Left ventricle myocardium inferior (tissue), 1 donor: Measurements from ENCODE around the gene MYOF. TPM values are rescaled to one million over a fixed set of nuclear protein-coding genes. Genes with fewer than 3 reads are reported as not detected.

Experiments used
- DNase-seq: peaks from one replicate; pipeline ENCODE4 v3.0.0-alpha.2; 2020
- H3K27ac ChIP-seq: fragments of 200-600 bp; replicated peaks from 2 replicates; pipeline ENCODE4 v1.8.0; 2021
- H3K27me3 ChIP-seq: fragments of 200-600 bp; 2 replicates; pipeline ENCODE4 v1.8.0; 2021; ENCODE audit warnings: low read depth
- H3K36me3 ChIP-seq: fragments of 200-600 bp; 2 replicates; pipeline ENCODE4 v1.8.0; 2021
- H3K4me1 ChIP-seq: fragments of 200-600 bp; 2 replicates; pipeline ENCODE4 v1.8.0; 2021
- H3K4me3 ChIP-seq: fragments of 200-600 bp; 2 replicates; pipeline ENCODE4 v1.8.0; 2021; ENCODE audit warnings: mild to moderate bottlenecking, moderate library complexity
- H3K9me3 ChIP-seq: fragments of 200-600 bp; replicated peaks from 2 replicates; pipeline ENCODE4 v1.8.0; 2021
- intact Hi-C: fragments of 100-400 bp; cut with micrococcal nuclease; formaldehyde crosslinking; loops from one replicate; pipeline ENCODE4 v1.11.0; 2022
- total RNA-seq: library from RNA; stranded (reverse); fragmentation: NEBNext Ultra II Directional; extraction: Animal tissue kit (Norgen Biotek cat#: 25700); gene quantifications from one replicate; pipeline ENCODE4 v1.2.1, GENCODE V29; 2021
- TF ChIP-seq, protein P1 (sequence below): fragments of 200-600 bp; IDR thresholded peaks from 2 replicates; pipeline ENCODE4 v1.8.0; 2021; ENCODE audit warnings: antibody characterized with exemption, mild to moderate bottlenecking, borderline replicate concordance
- donor health status: DM: no; HTN: yes; CAD: no; lungs with severe emphysema.

The MYOF gene
- total RNA-seq, 1 donor from 2014 or later: 43.6 TPM

- intact Hi-C loops: no loop called here
- H3K36me3 ChIP-seq: no peaks in the 10 kb centered on the region
- no peaks in the 10 kb centered on the region for H3K9me3 ChIP-seq
- peaks cover 74% of the 10 kb centered on the region for H3K4me1 ChIP-seq
- no peak for DNase-seq
- H3K27me3 ChIP-seq: no peaks in the 10 kb centered on the region
- H3K27ac ChIP-seq: peak overlapping the region; percentile 97
- peak overlapping the region; percentile 5 for H3K4me3 ChIP-seq
- TF ChIP-seq, protein P1, sequence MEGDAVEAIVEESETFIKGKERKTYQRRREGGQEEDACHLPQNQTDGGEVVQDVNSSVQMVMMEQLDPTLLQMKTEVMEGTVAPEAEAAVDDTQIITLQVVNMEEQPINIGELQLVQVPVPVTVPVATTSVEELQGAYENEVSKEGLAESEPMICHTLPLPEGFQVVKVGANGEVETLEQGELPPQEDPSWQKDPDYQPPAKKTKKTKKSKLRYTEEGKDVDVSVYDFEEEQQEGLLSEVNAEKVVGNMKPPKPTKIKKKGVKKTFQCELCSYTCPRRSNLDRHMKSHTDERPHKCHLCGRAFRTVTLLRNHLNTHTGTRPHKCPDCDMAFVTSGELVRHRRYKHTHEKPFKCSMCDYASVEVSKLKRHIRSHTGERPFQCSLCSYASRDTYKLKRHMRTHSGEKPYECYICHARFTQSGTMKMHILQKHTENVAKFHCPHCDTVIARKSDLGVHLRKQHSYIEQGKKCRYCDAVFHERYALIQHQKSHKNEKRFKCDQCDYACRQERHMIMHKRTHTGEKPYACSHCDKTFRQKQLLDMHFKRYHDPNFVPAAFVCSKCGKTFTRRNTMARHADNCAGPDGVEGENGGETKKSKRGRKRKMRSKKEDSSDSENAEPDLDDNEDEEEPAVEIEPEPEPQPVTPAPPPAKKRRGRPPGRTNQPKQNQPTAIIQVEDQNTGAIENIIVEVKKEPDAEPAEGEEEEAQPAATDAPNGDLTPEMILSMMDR: no peak
Measured at GRCh38 chr10:93438613-93439253, 43.4 kb downstream of the MYOF start.

DNA sequence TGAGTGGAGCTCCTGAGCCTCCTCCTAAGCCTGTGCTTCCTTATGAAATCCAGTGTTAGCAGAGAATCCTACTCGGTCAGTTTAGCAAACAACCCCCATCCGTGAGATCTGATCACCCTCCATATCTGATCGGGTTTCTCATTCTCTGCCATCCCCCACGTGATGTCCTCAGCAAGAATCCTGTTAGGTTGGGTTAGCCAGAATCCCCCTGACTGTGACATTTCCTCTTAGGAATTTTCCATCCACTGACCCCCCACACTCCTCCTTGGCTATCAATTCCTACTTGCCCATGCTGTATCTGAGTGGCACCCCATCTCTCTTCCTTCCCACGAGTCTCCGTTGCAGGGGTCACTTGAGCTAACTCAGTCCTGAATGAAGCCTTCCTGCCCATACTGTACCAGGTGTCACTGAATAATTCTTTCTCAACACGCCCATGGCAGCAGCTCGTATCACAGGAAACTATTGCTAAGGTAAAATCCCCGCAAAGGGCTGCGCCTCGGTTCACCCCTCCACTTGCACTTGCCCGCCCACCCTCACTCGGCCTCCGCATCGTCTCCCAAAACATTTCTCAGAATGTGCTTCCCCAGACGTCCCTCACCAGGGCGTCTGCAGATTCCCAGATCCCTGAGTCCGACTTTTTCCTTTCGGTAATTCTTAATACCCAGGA, 44.1 kb downstream of the MYOF start:
- DNase-seq: no peak
- Histone ChIP-seq H3K27me3 (no peaks in the 10 kb centered on the region), H3K4me3 (peak overlapping the region; percentile 51), H3K9me3 (no peaks in the 10 kb centered on the region), H3K4me1 (peaks cover 73% of the 10 kb centered on the region), H3K27ac (peak overlapping the region; percentile 97), H3K36me3 (no peaks in the 10 kb centered on the region)
- TF ChIP-seq, protein P1: no peak
- intact Hi-C loops: no loop called here

GRCh38 chr10:93437086-93437945, 44.8 kb downstream of the MYOF start:
- Histone ChIP-seq H3K4me3 (peak overlapping the region; percentile 51), H3K36me3 (no peaks in the 10 kb centered on the region), H3K9me3 (no peaks in the 10 kb centered on the region), H3K27ac (peak overlapping the region; percentile 97), H3K27me3 (no peaks in the 10 kb centered on the region), H3K4me1 (peaks cover 69% of the 10 kb centered on the region)
- TF ChIP-seq, protein P1: no peak
- intact Hi-C loops: no loop called here
- DNase-seq: peak; percentile 69

- TF ChIP-seq, protein P1: no peak
- H3K27me3 ChIP-seq: no peaks in the 10 kb centered on the region
- peaks cover 70% of the 10 kb centered on the region for H3K4me1 ChIP-seq
- DNase-seq: no peak
- H3K36me3 ChIP-seq: no peaks in the 10 kb centered on the region
- peak overlapping the region; percentile 97 for H3K27ac ChIP-seq
- H3K9me3 ChIP-seq: no peaks in the 10 kb centered on the region
- intact Hi-C loops: no loop called here
- peak overlapping the region; percentile 51 for H3K4me3 ChIP-seq
Measured at GRCh38 chr10:93436591-93437085, 45.5 kb downstream of the MYOF start.

DNA sequence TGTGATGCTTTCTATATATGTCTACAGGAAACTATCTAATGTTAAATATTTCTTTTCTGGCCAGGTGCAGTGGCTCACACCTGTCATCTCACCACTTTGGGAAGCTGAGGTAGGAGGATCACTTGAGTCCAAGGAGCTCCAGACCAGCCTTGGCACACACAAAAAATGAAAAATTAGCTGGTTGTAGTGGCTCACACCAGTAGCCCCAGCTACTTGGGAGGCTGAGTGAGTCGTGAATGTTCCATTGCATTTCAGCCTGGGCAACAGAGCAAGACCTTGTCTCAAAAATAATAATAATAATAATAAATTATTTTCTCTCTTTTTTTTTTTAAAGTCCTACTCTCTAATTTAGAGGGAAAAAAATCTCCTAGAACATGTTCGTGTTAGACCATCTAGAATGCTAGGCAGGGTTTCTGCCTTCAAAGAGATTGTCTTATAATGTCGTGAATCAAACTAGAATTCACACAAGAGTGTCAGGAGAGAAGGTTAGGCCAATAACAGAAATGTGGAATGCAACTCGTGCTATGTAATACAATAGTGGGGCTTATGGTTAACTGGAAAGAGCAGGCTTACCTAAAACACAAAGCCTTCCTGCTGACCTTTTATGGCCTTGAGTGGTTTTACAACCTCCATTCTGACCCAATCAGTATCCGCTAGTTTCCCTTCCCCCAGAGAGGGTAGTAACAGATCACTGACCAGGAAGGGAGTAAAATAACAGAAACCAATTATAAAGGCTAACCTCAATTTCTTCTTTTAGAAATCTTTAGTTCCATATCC, 46.3 kb downstream of the MYOF start:
- Histone ChIP-seq H3K27ac (peak overlapping the region; percentile 97), H3K4me3 (peak overlapping the region; percentile 51), H3K4me1 (peaks cover 67% of the 10 kb centered on the region), H3K27me3 (no peaks in the 10 kb centered on the region), H3K9me3 (no peaks in the 10 kb centered on the region), H3K36me3 (no peaks in the 10 kb centered on the region)
- DNase-seq: no peak
- intact Hi-C loops: no loop called here
- TF ChIP-seq, protein P1: no peak
